HG03520 (cell line): ENCODE measurements around the gene IMPDH1.

Experiments
- ATAC-seq: cut with Tn5 transposase; IDR thresholded peaks from one replicate; pipeline ENCODE4 v1.9.1; 2021; ENCODE audit warnings: mild to moderate bottlenecking, moderate library complexity; ENCODE audit not compliant: unreplicated experiment

The IMPDH1 gene

DNA sequence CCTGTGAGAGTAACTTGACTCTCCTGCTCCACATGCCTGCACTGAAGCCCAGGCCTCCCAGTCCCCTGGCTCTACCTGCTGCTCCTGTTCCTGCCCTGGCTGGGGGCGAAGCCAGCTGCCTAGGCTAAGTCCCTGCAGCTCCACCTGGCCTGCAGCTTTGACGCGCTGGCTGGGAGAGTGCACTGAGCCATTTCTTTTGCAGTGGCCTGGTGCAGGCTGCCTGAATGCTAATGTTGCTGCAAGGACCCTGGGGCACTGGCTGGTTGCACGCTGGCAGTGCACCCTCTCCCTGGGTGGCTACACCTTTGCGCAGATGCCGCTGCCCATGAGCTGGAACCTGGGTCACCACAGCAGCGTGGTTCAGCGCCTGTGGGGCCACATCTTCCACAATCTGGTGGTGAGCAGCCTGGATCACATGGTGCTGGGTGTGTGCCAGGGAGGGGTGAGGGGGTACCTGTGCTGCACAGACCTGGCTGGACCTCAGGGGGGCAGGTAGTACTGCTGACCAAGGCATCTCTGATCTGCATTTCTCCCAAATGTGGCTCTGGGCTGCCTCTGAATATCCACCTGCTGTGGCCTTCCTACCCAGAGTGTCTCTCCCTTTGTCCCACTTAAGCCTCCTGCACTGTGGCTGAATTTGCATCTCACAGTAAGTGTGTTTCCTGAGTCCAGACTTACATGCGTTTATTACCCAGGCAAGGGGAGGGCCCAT lies 20.0 kb downstream of the IMPDH1 start:
- no peak for ATAC-seq

DNA sequence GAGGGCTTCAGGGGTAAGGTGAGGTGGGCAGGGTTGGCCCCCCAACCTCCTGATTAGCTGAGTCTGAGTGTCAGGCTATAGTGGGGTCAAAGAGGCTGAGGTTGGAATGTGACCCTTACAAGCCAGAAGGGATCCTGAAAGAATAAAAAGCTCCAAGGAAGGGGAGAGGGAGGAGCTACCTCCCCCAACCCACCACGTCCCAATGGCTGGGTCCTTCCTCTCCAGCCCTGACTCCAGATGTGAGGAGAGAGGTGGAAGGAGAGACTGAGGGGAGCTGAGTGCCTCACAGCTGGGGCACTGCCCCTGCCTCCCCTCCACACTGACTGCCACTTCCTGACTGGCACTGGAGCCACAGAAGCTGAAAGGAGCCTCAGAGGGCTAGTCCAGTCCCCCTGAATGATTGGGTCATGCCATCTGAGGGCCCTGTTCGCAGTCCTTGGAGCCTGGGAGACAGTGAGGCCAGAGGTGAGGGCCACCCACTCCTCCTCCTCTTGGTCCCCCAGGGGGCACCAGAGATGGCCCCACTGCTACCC lies 20.6 kb downstream of the IMPDH1 start:
- no peak for ATAC-seq

DNA sequence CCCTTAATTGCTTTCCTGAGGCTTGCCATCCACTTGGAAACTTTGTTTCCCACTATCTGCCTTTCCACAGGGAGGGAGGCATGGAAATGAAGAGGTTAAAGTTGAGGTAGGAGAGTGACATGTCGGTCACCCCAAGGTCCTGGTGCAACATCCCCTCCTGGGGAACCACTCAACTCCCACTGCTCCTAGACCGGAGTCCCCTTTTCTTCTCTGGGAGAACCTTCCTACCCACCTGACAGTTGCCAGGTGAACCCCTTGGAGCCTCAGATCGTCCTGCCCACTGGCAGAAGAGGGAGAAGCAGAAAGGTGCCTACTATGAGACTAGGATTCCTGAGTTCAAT lies 21.7 kb downstream of the IMPDH1 start:
- ATAC-seq, result no peak

DNA sequence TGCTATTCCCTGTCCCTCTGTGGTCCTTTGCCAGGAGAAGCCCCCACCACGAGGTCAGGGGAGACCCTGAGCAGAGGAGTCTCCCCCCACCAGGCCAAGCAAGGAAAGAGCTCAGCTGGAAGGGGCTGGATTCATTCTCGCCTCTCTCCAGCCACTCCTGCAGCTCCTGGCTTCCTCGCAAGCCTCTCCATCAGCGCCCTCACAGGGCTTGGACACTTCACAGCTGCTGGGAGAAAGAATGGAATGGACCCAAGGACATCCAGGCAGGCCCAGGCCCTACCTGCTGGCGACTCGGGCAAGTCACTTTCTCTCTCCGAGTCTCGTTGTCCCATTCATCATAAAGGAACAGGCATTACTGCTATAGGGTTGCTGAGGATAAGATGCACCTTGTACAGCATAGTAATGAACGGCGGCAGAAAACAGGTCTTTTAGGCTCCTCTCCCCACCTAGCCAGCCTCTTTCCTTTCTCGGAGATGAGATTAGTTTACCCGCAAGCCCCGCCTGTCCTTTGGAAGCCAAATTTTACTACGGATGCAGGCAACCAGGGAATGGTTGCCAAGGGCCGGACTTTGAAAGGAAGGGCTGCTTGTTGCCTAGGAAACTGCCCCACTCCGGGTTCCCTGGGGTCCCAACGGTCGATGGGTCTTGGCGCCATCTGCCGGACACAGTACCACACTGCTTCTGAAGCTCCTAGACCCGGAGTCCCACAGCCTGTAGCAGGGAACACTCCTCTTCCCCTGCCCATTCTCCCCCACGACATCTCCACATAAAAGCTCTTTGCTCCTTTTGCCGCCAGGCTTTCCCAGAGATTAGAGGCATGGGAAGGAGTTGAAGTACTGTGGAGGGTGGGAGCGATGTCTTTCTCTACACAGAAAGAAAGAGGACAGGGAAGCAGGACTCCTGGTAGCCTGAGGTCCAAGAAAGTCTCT lies 22.3 kb downstream of the IMPDH1 start:
- ATAC-seq, result peak; percentile 70

DNA sequence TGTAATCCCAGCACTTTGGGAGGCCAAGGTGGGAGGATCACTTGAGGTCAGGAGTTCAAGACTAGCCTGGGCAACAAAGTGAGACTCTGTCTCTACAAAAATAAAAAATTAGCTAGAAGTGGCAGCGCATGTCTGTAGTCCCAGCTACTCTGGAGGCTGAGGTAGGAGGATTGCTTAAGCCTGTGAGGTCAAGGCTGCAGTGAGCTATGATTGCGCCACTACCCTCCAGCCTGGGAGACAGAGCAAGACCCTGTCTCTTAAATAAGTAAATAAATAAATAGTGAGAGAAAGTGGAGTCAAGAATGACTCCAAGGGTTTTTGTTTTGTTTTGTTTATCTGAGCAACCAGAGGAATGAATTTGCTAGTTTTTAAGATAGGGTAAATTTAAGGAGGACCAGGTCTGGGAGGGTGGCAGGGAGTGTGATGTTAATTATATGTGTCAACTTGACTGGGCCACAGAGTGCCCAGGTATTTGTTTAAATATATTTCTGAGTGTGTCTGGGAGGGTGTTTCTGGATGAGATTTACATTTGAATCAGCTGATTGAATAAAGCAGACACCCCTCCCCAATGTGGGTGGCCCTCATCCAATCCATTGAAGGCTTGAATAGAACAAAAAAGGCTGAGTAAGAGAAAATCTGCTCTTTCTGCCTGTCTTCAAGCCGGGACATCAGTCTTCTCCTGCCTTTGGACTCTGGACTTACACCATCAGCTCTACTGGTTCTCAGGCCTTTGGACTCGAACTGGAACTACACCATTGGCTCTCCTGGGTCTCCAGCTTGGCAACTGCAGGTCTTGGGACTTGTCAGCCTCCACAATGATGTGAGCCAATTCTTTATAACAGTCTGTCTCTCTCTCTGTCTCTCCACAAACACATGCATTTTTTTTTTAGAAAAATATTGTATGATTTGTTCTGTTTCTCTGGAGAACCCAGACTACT lies 23.5 kb downstream of the IMPDH1 start:
- ATAC-seq, result no peak

DNA sequence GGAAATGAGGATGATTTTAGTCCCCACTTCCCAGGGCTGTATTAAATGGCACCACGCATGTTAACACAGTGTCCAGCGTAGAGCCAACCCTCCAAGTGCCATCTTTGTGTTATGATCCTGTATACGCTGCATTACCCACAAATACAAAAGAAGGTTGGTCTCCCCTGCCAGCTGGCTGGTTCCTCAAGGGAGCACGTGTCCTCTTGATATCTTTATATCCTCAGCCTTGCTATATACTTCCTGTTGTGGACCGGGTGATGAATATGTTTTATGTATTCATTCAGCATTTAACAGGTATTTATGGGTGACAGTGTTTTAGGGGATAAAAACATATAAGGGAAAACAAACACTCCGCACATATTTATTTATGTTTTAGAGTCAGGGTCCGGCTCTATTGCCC lies 25.1 kb downstream of the IMPDH1 start:
- ATAC-seq, result no peak

DNA sequence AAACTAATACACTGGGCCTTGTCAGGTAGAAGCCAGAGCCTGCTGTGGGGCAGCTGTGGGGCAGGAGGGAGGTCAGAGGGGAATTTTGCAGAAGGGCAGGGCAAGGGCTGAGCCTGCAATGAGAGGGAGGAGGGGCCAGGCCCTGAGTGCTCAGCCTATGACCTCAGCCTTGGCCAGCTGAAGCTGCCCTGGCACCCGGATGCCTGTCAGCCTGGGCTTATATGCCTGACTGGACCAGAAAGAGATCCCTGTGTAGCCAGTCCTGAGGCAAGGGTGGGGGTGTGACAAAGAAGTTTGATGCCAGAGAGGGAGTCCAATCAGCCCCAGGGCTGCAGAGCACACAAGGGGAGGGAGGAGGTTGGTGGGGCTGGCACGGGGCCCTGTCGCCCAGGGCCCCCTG lies 26.0 kb downstream of the IMPDH1 start:
- ATAC-seq, result no peak

DNA sequence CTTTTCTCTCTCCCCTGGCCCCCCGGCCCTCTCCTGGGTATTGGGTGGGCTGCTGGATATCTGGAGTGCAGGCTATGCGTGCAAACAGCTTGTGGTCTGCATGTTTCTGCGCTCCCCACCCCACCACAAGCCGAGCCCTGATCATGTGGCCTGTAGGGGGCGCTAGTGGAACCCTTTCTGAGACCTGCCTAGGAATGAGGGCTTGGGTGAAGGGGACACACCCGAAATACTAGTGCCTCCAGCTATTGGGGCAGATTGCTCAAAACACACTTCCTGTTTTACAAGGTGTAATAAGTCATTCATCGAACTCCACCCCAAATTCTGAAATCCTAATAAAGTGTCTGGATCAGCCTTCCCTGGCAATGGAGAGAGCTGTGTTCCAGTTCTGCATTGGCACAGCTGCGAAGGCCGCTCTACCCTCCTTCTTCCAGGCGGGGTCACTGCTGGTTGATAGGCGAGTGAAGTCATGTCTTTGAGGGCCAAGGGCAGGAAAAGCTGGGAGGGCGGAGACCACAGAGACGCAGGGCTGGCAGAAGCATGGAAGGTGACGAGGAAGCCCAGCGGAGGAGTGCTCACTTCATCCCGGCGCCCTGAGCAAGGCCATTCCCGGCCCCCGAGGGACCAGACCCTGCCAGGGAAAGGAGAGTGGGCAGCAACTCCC lies 28.5 kb downstream of the IMPDH1 start:
- ATAC-seq, result no peak

DNA sequence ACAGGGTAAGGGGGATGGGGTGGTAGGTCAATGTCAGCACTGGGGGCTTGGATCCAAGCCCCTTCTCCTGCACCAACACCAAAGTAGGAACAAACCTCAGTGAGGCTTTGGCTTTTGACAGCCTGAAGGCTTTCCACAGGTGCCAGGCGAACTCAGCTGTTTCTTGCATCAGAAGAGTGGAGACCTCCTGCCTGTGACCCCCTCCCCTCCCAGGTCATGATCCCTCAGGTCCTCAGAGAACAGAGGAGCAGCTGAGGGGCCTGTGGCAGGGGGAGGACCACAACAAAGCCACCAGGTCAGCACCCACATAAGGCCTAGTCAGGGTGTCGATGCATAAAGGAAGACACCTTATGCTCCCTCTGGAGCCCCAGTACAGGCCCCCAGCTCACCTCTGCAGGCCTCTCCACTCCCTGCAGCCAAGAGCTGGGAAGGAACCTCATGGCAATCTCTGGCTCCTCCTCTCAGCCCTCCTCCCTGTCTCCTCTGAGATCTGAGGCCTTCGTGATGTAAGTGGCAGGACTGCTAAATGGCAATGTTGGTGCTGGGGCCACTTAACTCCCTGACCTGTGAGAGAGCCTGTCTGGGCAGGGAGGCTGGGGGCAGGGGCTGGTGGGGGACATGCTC lies 29.2 kb downstream of the IMPDH1 start:
- no peak for ATAC-seq

DNA sequence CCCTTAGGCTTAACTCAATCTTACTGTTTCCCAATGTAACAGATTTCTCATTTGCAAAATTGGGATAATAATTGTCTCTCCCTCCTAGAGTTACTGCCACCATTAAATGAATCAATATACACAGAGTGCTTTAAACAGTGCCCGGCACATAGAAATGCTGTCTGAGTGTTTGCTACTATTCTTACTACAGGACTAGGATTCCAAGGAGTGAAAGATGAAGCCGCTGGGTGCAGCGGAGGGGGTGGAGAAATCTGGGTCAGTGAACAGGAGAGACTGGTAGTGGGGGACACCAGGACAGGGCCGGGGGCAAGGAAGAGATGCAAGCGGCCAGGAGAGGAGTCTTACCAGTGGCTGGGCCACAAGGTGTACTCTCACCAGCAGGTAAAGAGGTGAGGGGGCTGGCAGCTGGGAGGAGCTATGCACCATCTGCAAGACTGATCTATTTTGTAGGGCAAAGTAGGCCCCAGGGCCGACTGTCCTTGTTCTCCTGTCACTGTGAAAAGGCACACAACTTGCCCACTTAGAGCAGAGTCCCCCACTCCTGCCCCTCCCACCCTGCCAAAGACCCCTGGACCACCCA lies 29.8 kb downstream of the IMPDH1 start:
- ATAC-seq, result no peak

DNA sequence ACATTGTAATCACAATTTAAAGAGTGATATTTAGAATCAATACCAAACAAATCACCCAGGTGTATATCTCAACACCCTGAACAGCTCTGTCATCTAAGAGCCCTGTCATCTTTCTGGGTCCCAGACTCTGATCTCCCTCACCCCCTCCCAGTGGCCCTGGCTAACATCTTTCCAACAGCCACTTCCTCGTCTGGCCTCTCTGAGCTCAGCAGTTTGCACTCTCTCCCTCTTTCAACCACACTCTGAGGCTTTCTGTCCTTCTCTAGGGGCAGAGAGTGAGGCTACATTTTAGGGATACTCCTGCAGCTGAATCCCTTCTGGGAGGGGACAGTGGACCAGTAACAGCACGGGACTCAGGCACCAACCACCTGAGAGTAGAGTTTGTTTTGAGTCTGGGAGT lies 31.1 kb downstream of the IMPDH1 start:
- ATAC-seq, result no peak

DNA sequence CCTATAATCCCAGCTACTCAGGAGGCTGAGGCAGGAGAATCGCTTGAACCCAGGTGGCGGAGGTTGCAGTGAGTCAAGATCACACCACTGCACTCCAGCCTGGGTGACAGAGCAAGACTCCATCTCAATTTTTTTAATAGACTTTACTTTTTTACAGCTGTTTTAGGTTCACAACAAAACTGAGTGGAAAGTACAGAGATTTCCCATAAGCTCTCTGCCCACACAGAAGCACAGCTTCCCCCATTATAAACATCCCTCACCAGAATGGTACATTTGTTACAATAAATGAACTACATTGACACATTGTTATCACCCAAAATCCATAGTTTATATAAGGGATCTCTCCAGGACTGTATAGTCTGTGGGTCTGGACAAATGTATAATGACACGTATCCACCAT lies 33.7 kb downstream of the IMPDH1 start:
- no peak for ATAC-seq

DNA sequence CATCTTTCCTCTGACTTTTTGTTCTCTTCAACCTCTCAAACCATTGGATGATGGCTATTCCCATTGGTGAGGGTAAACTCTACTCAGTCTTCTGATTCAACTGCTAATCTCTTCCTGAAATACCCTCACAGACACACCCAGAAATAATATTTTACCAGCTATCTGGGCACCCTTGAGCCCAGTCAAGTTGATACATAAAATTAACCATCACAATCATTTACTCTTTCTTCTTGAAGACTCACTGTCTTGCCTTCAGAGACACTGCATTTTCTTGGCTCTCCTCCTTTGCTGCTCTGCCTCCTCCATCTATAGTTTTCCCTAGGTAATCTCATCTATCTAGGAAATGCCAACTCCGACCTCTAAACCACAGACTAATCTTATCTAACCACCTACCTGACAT lies 35.7 kb downstream of the IMPDH1 start:
- ATAC-seq, result no peak

DNA sequence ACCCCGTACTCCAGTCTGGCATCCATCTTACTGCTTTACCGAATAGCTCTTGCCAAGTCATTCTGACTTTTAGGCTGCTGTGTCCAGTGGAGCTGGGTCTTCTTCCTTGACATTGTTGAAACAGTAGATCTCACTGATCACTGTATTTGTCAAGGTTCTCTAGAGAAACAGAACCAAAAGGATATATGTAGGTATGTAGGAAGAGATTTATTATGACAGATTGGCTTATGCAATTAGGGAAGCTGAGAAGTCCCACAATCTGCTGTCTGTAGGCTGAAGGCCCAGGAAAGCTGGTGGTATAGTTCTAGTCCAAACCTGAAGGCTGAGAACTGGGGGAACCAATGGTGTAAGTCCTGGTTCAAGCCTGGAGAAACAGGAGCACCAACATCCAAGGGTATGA lies 36.2 kb downstream of the IMPDH1 start:
- ATAC-seq, result no peak

DNA sequence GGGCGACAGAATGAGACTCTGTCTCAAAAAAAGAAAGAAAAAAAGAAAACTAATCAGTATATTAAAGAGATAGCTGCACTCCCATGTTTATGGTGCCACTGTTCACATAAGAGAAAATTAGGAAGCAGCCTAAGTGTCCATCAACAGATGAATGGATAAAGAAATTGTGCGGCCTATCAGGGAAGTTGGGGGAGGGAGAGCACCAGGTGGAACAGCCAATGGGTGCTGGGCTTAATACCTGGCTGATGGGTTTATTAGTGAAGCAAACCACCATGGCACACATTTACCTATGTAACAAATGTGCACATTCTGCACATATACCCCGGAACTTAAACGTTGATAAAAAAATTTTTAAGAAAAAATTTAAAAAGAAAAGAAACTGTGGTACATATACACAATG lies 39.3 kb downstream of the IMPDH1 start:
- no peak for ATAC-seq

DNA sequence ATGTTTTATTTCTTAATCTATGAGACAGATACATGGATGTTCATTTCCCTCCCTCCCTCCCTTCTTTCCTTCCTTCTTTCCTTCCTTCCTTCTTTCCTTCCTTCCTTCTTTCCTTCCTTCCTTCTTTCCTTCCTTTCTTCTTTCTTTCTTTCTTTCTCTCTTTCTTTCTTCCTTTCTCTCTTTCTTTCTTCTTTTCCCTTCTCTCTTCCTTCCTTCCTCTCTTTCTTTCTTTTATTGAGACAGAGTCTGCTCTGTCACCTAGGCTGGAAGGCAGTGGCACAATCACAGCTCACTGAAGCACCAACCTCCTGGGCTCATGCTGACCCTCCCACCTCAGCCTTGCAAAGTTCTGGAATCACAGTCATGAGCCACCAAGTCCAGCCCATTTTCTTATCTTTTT lies 42.8 kb downstream of the IMPDH1 start:
- no peak for ATAC-seq

DNA sequence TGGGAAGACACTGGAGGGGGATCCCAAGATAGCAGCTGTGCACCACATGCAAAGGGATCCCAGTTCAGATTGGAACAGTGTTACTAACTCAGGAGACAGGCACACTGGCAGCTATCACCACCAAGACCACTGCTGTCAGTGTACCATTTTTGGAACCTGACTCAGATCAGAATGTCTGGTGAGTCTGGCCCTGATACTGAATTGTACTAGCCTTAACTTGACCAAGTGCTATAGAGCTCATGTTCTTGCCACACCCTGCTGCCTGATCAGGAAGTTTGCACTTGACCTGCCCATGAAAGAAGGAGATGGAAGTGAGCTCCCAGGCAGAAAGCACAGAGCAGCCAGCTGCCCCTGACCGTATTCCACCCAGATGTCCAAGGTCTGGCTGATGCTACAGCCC lies 43.5 kb downstream of the IMPDH1 start:
- no peak for ATAC-seq

DNA sequence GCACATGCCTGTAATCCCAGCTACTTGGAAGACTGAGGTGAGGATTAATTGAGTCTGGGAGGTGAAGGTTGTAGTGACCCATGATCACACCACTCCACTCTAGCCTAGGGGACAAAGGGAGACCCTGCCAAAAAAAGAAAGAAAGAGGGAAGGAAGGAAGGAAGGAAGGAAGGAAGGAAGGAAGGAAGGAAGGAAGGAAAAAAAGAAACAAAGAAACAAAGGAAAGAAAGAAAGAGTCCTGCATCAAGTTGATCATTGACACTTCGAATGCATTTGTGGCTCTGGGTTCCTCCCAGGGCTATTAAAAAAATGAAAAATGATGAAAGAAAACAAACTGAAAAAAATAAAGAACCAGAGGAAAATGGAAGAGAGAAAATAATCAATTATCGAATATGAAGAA lies 44.4 kb downstream of the IMPDH1 start:
- no peak for ATAC-seq

DNA sequence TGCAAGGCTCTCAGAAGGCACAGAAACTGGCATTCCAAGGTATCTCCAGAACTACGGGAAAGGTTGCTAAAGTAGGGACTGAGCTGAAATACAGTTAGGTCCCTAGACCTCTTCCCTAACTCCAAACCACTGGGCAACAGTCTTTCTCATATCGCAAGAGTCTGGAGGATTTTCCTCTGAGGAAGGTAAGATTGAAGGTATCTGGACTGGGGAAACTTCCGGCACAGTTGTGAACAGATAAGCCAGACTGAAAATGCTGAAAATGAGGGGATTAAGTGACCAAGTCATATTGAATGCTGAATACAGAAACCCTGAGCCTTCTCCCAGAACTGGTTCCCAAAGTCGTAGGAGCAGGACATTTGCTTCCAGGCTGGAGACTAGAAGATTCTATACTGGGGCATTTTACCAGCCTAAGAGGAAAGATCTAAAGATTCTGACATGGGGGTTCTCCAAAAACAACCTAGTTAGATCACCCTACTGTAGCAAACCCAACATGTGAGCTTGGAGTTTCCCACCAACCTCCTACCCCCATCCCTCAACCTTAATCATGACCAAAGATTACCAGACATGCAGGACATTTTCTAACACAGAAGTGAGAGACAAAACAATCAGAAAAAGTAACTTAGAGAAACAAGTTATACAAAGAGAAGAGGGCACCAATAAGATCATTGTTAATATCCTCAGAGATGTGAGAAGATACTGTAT lies 45.5 kb downstream of the IMPDH1 start:
- ATAC-seq, result no peak
